Esophagus squamous epithelium (tissue), 4 donors: ENCODE data around the gene KCTD8.

Source experiments
- POLR2A ChIP-seq, 4 donors: fragments of 450-650 bp; IDR thresholded peaks; one replicate each; pipeline ENCODE4 v1.6.1; 2017; ENCODE audit warnings: antibody characterized with exemption in 4 of 4, mild to moderate bottlenecking in 4 of 4, moderate library complexity in 3 of 4
- TF ChIP-seq, protein P1 (sequence below), 6 experiments: fragments of 450-650 bp in 4 of 6; fragments of 200-600 bp in 2 of 6; sonication (generic) in 2 of 6; IDR thresholded peaks; one replicate each; pipeline ENCODE4 v1.5.1; 2016 to 2019; ENCODE audit warnings: antibody characterized with exemption in 6 of 6, mild to moderate bottlenecking in 4 of 6, moderate library complexity in 4 of 6

DNA sequence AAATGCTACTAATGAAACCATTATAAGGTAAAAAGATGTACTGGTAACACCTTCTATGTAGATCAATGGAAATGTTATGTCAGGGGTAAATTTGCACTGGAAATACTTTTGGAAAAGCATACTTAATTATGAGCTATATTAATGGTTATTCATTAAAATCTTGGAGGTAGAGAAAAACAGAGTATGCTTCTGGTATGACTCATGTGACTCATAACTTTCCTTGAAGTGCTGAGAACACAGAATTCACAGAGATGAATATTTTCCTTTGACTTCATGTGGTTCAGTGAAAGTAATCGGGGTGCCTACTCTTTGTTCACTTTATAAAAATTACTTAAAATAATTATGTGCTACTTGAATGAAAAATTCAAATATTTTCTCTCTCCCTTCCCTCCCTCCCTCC lies 254.2 kb downstream of the KCTD8 start:
- TF ChIP-seq, protein P1, sequence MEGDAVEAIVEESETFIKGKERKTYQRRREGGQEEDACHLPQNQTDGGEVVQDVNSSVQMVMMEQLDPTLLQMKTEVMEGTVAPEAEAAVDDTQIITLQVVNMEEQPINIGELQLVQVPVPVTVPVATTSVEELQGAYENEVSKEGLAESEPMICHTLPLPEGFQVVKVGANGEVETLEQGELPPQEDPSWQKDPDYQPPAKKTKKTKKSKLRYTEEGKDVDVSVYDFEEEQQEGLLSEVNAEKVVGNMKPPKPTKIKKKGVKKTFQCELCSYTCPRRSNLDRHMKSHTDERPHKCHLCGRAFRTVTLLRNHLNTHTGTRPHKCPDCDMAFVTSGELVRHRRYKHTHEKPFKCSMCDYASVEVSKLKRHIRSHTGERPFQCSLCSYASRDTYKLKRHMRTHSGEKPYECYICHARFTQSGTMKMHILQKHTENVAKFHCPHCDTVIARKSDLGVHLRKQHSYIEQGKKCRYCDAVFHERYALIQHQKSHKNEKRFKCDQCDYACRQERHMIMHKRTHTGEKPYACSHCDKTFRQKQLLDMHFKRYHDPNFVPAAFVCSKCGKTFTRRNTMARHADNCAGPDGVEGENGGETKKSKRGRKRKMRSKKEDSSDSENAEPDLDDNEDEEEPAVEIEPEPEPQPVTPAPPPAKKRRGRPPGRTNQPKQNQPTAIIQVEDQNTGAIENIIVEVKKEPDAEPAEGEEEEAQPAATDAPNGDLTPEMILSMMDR (IDR thresholded peaks at IDR 0.05) = no peak
- no peak for TF ChIP-seq POLR2A (IDR thresholded peaks at IDR 0.05)
